GM12865 (cell line): Measurements from ENCODE around the gene ZNF20.
A peak's percentile ranks its signal among the peaks of the same experiment; 100 is the strongest.

ENCODE experiments used
- DNase-seq: peaks from one replicate; pipeline ENCODE4 v3.0.0; 2010; ENCODE audit warnings: low read depth
- H3K4me3 ChIP-seq: 2 replicates; pipeline ENCODE4 v1.5.1; 2011; ENCODE audit warnings: mild to moderate bottlenecking, low read depth, low read length, control low read depth
- TF ChIP-seq, protein P1 (sequence below): IDR thresholded peaks from 2 replicates; pipeline ENCODE4 v1.5.1; 2011; ENCODE audit warnings: low read length, control low read depth, low read depth, inconsistent platforms; ENCODE audit not compliant: insufficient read depth; ENCODE audit errors: missing control alignments

Gene ZNF20

DNA sequence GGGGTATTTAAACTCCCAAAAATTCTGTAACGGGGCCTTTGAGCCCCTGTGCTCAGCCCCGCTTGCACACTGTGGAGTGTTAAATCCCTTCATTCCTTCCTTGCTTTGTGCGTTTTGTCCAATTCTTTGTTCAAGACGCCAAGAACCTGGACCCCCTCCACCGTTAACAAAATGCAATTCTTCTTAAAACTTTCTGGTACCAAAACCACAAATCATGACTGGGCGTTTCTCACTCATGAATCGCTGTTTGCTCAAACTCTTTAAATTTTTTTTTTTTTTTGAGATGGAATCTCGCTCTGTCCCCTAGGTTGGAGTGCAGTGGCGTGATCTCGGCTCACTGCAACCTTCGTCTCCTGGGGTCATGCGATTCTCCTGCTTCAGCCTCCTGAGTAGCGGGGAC, 881 bp downstream of the ZNF20 start:
- peak overlapping the region; percentile 90 for H3K4me3 ChIP-seq
- TF ChIP-seq, protein P1, sequence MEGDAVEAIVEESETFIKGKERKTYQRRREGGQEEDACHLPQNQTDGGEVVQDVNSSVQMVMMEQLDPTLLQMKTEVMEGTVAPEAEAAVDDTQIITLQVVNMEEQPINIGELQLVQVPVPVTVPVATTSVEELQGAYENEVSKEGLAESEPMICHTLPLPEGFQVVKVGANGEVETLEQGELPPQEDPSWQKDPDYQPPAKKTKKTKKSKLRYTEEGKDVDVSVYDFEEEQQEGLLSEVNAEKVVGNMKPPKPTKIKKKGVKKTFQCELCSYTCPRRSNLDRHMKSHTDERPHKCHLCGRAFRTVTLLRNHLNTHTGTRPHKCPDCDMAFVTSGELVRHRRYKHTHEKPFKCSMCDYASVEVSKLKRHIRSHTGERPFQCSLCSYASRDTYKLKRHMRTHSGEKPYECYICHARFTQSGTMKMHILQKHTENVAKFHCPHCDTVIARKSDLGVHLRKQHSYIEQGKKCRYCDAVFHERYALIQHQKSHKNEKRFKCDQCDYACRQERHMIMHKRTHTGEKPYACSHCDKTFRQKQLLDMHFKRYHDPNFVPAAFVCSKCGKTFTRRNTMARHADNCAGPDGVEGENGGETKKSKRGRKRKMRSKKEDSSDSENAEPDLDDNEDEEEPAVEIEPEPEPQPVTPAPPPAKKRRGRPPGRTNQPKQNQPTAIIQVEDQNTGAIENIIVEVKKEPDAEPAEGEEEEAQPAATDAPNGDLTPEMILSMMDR = no peak
- no peak for DNase-seq

DNA sequence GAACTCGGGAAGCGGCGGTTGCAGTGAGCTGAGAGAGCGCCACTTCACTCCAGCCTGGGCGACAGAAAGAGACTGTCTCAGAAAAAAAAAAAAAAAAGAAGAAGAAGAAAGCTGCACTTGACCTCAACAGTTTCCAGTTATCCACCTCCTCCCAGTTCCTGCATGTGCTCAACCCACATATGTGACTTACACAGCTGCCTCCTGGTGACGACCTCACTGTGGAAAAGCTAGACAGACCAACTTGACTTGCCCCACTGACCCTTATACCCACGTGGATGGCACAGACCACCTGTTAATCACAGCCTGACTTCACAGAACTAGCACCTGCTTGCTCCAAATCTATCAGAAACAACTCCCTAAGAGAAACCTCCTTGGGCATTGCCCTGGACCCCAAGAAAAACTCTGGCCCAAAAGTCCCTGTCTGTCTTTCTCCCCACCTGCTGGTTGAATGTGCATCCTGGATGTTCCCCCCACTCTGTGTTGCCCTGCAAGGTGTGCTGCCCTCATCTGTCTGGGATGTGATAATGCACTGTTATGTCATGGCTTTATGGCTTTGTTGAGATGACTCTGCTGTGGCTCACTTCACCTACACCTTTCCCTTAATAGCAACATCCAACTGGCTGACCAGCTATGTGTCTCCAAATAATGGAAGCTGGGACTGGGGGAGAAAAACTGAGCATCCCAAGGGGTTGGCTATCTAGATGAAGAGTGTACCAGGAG, 2.8 kb downstream of the ZNF20 start:
- DNase-seq = peak; percentile 35
- H3K4me3 ChIP-seq = no peak overlapping the region
- TF ChIP-seq, protein P1 = no peak

DNA sequence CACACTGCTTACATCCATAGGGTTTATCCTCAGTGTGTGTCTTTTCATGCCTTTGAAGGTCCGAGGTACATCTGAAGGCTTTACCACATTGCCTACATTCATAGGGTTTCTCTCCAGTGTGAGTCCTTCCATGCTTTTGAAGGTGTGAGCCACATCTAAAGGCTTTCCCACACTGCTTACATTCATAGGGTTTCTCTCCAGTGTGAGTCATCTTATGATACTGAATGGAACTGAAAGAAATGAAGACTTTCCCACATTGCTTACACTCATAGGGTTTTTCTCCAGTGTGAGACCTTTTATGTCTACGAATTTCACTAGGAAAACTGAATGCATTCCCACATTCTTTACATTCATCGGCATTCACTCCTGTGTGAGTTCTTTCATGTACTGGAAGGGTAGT, 7.1 kb downstream of the ZNF20 start:
- no peak for DNase-seq
- TF ChIP-seq, protein P1 = no peak
- no peak overlapping the region for H3K4me3 ChIP-seq

DNA sequence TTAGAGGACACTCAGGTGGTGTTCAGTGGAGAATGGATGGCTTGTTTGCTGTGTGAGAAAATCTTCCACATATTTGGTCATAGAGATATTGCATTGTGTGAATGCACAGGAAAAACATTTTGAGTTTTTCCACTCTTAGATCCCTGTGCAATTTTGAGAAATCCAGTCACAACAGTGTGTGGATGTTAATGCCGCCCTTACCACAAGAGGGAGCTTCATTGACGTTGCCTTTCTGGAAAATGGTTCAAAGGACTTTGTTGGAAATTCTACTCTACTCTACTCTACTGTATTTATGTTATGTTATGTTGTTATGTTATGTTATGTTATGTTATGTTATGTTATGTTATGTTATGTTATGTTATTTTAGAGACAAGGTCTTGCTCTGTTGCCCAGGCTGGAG, 13.4 kb downstream of the ZNF20 start:
- TF ChIP-seq, protein P1 = peak; percentile 28

DNA sequence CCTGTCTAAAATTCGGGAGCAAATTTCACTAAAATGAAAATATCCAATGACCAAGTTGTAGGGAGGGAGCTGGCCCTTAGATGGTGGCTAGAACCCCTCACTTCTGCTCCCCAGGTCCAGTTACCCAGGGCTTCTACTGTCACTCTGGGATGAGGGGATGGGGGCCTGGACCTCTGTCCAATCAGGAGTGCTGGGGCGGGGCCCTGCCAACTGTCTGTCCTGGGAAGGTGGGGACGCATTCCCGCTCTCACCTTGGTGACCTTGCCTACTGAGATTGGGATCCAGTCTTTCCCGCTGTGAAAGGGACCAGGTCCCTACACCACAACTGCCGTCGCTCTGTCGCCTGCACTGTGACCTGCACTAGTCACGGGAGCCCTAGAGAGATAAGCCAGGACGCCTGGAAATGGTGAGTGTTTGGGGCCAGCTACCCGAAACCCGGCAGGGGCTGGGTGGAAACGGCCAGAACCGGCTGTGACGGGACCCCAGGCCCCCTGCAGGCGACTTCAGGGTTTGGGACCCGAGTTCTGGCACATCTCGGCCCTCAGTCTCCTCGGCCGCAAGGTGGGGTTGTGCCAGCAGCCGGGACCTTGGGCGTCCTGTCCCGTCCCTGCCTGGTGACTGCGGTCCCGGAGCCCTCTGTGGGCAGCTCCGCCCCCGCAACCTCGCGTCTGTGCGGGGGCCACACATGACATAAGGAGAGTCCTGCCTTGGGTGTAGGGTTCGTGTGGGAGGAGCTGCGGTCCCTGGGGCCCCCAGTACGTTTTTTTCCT, 22.8 kb downstream of the ZNF20 start:
- TF ChIP-seq, protein P1 = no peak
- no peak overlapping the region for H3K4me3 ChIP-seq
- DNase-seq = no peak

More for the DNA sequence above, 13.4 kb downstream of the ZNF20 start:
- H3K4me3 ChIP-seq = no peak overlapping the region
- no peak for DNase-seq

DNA sequence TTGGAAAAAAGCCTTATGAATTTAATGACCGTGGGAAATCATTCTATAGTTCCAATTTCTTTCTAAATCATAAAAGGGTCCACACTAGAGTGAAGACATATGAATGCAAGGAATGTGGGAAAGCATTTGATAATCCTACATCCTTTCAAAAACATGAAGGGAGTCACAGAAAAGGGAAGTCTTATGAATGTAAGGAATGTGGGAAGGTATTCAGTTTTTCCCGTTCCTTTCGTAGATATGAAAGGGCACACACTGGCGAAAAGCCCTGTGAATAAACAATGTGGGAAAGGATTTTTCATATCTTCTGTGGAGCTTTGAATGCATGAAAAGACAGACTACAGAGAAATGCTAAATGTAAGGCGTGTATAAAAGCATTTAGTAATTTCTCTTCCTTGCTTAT, 27.0 kb downstream of the ZNF20 start:
- H3K4me3 ChIP-seq = no peak overlapping the region
- TF ChIP-seq, protein P1 = no peak
- DNase-seq = no peak
